Limb (tissue), 2 donors: ENCODE measurements around the gene POLE4.
A peak's percentile ranks its signal among the peaks of the same experiment; 100 is the strongest.

ENCODE experiments used
- DNase-seq, 2 donors: peaks; one replicate each; pipeline ENCODE4 v3.0.0-alpha.2; 2016; ENCODE audit errors: extremely low spot score in 2 of 2

Gene POLE4

GRCh38 chr2:74939919-74940812 is 18.3 kb upstream of the POLE4 start:
- DNase-seq = no peak

- DNase-seq = no peak
Observed at GRCh38 chr2:74941284-74941683, 17.2 kb upstream of the POLE4 start.

GRCh38 chr2:74942263-74942662 is 16.2 kb upstream of the POLE4 start:
- DNase-seq = no peak

- no peak for DNase-seq
Observed at GRCh38 chr2:74944987-74945787, 13.3 kb upstream of the POLE4 start.

GRCh38 chr2:74945788-74946331 is 12.6 kb upstream of the POLE4 start:
- no peak for DNase-seq

- no peak for DNase-seq
Observed at GRCh38 chr2:74947703-74948102, 10.7 kb upstream of the POLE4 start.

GRCh38 chr2:74948779-74949178 is 9.7 kb upstream of the POLE4 start:
- no peak for DNase-seq

GRCh38 chr2:74951211-74951754 is 7.2 kb upstream of the POLE4 start:
- no peak for DNase-seq

GRCh38 chr2:74952575-74952974 is 5.9 kb upstream of the POLE4 start:
- no peak for DNase-seq

- DNase-seq = no peak
Observed at GRCh38 chr2:74953796-74954499, 4.5 kb upstream of the POLE4 start.

- no peak for DNase-seq
Observed at GRCh38 chr2:74954500-74954874, 4.0 kb upstream of the POLE4 start.

- peak in 1 of 2 donors; percentile 12 for DNase-seq
Observed at GRCh38 chr2:74957886-74958273, 563 bp upstream of the POLE4 start.

- no peak for DNase-seq
Observed at GRCh38 chr2:74959106-74959751, 786 bp downstream of the POLE4 start.

- no peak for DNase-seq
Observed at GRCh38 chr2:74966887-74967286, 8.4 kb downstream of the POLE4 start.

GRCh38 chr2:74975016-74975415 is 16.6 kb downstream of the POLE4 start:
- no peak for DNase-seq

- DNase-seq = no peak
Observed at GRCh38 chr2:74979844-74980243, 21.4 kb downstream of the POLE4 start.

GRCh38 chr2:74982577-74982976 is 24.1 kb downstream of the POLE4 start:
- DNase-seq = no peak

GRCh38 chr2:74983631-74984392 is 25.4 kb downstream of the POLE4 start:
- DNase-seq = no peak

- no peak for DNase-seq
Observed at GRCh38 chr2:74984947-74985637, 26.6 kb downstream of the POLE4 start.
